Choroid plexus epithelial cell (primary cell): ENCODE data around the gene ZFAND2B.

Experiments used
- DNase-seq: peaks from one replicate; pipeline ENCODE4 v3.0.0-alpha.2; 2010; ENCODE audit warnings: low read depth
- H3K4me3 ChIP-seq: 2 replicates; pipeline ENCODE4 v1.5.1; 2011; ENCODE audit warnings: low read depth, mild to moderate bottlenecking, control low read depth, low read length, moderate library complexity
- CTCF ChIP-seq: conservative IDR thresholded peaks from 2 replicates; pipeline ENCODE4 v1.5.1; 2011; ENCODE audit warnings: low read depth, mild to moderate bottlenecking, control low read depth, inconsistent platforms, low read length, moderate library complexity

The ZFAND2B gene

GRCh38 chr2:219213486-219214071 lies 7.0 kb downstream of the ZFAND2B start:
- H3K4me3 ChIP-seq: no peak overlapping the region
- no peak for DNase-seq
- TF ChIP-seq CTCF: no peak

GRCh38 chr2:219214141-219214540 lies 7.6 kb downstream of the ZFAND2B start:
- no peak overlapping the region for H3K4me3 ChIP-seq
- DNase-seq: no peak
- no peak for TF ChIP-seq CTCF

GRCh38 chr2:219214786-219215185 lies 8.2 kb downstream of the ZFAND2B start:
- no peak for TF ChIP-seq CTCF
- DNase-seq: no peak
- no peak overlapping the region for H3K4me3 ChIP-seq

GRCh38 chr2:219215871-219216534 lies 9.4 kb downstream of the ZFAND2B start:
- no peak overlapping the region for H3K4me3 ChIP-seq
- no peak for DNase-seq
- no peak for TF ChIP-seq CTCF

GRCh38 chr2:219216535-219216915 lies 9.9 kb downstream of the ZFAND2B start:
- no peak for DNase-seq
- no peak for TF ChIP-seq CTCF
- H3K4me3 ChIP-seq: no peak overlapping the region

GRCh38 chr2:219218217-219218731 lies 11.7 kb downstream of the ZFAND2B start:
- peak; percentile 81 for DNase-seq
- peak overlapping the region; percentile 67 for H3K4me3 ChIP-seq
- TF ChIP-seq CTCF: no peak
